Urothelium cell line (cell line): ENCODE results near the gene PSMB8.
"Not testable (repeated sequence)": the region's sequence is repeated elsewhere in the genome, so short reads cannot be mapped to it uniquely, and the experiment has no call there.

Experiments used
- DNase-seq: peaks from one replicate; pipeline ENCODE4 v3.0.0; 2011; ENCODE audit warnings: low spot score, mixed read lengths
- FAIRE-seq: peaks from 2 replicates; lab custom pipeline; 2011; peaks lifted over from hg19 to GRCh38; lab: Jason Lieb, UNC

Gene PSMB8

GRCh38 chr6:32838114-32838958 is 5.5 kb downstream of the PSMB8 start, which contains the start of gene TAP2:
TSS of gene TAP2 (minus strand) at chr6:32838739. CDS start at chr6:32838233, 506 bp downstream.
- DNase-seq (peak; percentile 95), FAIRE-seq (no peak)

- peak; percentile 27 for DNase-seq
- FAIRE-seq, result no peak
Observed at GRCh38 chr6:32837651-32838113, 6.2 kb downstream of the PSMB8 start.

- DNase-seq (no peak), FAIRE-seq (no peak)
Observed at GRCh38 chr6:32836873-32837272, 7.0 kb downstream of the PSMB8 start.

DNA sequence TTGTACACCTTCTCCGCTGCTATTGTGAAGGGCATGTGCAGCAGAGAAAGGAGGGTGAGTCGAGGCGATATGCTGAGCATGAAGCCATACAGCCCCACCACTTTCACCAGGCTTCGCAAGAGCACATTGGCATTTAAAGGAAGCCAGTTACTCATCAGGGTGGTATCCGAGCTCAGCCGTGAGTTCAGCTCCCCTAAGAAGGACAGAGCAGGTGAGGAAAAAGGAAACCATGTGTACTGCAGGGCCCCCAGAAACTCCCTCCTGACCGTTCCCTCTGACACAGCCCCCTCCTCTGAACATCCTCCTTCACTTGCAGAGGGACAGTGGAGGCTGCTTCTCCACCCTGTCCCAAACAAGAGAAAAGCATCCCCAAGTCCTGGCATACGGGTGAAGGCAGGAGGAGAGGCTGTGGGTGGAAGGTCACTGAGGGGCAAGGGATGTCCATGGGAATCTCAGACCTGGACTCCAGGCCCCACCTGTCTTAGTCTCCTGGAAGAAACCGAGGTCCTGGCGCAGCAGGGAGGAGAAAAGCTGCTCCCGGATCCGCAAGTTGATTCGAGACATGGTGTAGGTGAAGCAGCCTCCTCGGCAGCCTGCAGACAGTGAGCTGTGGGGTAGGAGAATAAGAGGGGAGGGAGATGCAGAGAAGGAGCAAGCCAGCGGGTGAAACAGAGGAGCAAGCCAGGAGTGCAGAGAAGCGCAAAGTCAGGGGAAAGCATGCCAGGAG is 8.5 kb downstream of the PSMB8 start:
- FAIRE-seq, result no peak
- DNase-seq, result no peak

- FAIRE-seq, result no peak
- no peak for DNase-seq
Observed at GRCh38 chr6:32833664-32834063, 10.2 kb downstream of the PSMB8 start.

- FAIRE-seq, result no peak
- DNase-seq, result no peak
Observed at GRCh38 chr6:32832535-32832934, 11.3 kb downstream of the PSMB8 start.

GRCh38 chr6:32830936-32831335 is 12.9 kb downstream of the PSMB8 start:
- no peak for FAIRE-seq

GRCh38 chr6:32830017-32830416 is 13.8 kb downstream of the PSMB8 start:
- FAIRE-seq (no peak), DNase-seq (no peak)

More at GRCh38 chr6:32830936-32831335, 12.9 kb downstream of the PSMB8 start:
- DNase-seq, result no peak

DNA sequence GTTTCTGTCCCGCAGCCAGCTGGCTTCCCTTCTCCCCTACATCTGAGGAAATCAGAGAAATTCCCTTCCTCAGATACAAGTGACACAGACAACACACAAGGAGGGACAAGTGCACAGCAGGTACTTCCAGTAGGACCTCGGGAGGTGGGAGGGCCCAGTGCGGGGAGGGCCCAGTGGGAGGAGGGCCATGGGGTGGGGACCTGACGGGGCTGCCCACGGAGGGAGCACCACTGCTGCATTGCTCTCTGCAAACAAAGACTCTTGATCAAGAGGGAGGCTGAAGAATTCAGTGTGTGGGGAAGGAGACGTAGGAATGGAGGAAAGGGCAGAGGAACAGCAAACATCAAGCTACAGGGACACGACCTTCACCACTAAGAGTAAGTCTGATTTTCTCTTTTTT is 14.4 kb downstream of the PSMB8 start:
- DNase-seq (no peak), FAIRE-seq (no peak)

- FAIRE-seq (no peak), DNase-seq (no peak)
Observed at GRCh38 chr6:32827025-32827424, 16.8 kb downstream of the PSMB8 start.

DNA sequence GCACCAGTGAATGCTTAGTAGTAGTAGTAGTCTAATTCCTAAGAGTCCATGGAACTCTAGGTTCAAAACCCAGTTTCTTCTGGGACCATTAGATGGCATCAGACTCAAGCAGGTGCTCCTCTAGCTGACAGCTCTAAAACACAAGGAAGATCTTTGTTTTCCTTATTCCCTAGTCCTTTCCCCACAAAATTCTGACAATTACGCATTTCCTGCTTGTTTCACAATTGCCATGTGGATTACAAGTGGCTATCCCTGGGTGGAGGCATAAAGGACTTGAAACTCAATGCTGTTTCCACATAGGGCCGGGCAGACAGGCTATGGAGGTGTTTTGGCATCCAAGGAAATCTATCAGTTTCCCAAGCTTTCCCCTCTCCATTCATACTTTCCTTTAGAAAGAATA is 17.9 kb downstream of the PSMB8 start:
- no peak for FAIRE-seq
- no peak for DNase-seq

DNA sequence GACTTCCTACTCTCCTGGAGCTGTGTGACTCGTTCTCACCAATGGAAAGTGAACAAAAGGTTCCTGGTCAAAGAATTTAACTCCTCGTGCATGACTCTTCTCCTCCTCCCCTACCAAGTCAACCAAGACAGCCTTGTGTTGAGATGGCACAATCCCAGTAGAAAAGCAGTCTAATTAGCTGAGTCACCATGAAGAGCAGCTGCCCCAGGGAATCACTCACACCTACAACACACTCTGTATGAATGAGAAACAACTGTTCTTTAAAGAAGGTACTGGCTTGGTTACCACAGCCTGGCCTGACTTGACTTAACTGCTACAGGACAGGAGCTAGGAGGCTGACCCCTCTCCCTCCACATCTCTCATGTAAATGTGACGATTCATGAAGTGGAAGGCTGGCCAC is 24.1 kb downstream of the PSMB8 start:
- DNase-seq (no peak), FAIRE-seq (no peak)

GRCh38 chr6:32818867-32819266 is 25.0 kb downstream of the PSMB8 start:
- no peak for FAIRE-seq
- no peak for DNase-seq

DNA sequence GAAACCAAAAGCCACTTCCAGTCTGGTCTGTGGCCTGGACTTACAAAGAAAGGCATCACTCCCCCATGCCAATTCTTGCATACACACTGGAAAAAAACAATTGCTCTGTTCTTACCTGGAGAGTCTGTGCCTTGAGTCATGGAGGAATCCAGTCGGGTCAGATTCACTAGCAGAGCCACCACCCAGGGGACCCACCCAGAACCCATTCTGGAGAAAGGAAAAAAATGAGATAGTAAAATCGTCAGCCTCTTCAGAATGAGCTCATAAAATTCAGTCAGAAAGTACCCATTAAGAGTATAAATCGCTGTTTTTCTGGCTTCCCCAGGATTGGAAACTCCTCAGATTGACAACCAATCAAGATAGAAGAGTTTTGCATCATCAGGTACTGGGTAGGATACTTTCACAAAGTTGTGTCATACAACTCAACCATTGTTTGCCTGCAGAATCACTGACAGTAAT is 27.1 kb downstream of the PSMB8 start, which contains the start of gene HLA-DOB:
Gene HLA-DOB, minus strand, starts transcription at position 257 of the 459 bp plus-strand sequence. Its CDS starts 51 bp downstream, at position 206.
- DNase-seq, result peak; percentile 35
- FAIRE-seq, result no peak

GRCh38 chr6:32815996-32816395 is 27.9 kb downstream of the PSMB8 start:
- no peak for DNase-seq
- no peak for FAIRE-seq

DNA sequence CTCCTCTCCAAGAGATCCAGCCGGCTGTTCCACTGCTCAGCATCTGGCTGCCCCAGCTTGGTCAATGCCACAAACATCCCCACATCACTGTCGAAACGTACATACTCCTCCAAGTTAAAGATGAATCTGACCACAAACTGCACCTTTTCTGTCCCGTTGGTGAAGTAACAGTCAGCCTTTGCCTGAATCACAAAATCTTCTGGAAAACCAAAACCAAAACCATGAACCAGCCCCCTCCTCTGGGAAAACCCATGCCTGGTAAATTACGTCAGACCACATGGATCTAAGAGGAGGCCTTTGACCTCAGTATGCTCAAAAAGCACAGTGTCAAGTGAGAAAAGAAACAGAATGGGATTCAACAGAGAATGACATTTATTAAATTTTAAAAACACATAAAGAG is 28.7 kb downstream of the PSMB8 start:
- DNase-seq, result no peak
- FAIRE-seq, result no peak

DNA sequence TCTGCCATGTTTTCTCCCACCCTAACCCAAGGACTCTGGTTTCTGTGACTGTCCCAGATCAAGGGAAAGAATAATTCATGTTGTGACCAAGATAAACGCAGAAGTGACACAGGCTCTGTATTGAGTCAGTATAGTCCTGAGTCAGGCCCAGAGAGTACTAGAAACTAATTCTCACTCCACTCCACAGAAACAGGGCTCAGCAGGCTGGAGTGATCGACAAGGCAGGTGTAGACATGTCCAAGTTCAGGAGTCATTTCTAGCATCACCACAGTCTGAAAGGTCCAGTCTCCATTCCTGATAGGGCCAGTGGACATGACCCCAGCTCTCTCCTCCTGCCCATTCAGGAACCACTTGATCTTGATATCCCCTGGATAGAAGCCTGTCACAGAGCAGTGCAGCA is 29.7 kb downstream of the PSMB8 start:
- FAIRE-seq, result no peak
- no peak for DNase-seq

DNA sequence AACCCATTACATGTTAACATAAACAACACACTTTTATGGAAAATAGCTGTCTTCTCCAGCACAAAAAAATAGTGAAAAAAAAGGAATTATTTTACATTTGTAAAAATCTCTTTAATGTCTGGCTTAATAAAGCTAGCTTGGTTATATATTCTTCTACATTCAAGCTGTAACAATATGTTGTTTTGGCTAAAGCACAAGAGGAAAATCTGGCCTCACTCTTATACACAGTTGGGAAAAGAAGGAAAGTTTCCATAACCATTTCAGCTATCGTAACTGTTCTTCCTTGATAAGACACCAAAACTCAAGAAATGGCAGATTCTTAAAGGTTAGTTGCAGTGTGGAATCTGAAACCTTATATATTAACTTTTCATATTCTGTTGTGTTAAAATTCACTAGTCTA is 34.7 kb downstream of the PSMB8 start:
- no peak for FAIRE-seq
- DNase-seq, result no peak

DNA sequence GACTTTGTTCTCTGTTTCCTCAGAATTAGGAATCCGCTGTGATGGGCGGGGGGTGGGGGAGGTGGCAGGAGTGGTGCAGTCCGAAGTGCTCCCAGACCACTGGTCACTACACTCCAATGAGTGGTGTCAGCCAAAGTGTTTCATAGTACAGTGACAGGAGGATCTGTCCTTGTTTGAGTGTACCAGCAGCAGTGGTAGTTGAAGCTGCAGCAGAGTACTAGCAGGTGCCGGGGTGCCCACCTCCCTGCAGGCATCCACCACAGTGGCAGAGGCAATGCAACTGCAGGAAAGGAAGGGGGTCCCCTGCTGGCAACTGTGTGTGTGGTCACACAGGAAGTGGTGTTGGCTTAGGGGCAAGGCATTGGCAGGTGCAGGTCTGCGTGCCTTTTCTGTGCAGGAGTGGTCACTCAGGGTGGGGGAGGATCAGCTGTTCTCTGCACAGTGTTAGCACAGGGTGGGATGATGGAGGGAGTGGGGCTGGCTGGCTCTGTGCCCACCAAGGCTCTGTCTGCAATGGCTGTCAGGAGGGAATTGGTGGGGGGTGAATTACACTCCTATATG is 36.7 kb downstream of the PSMB8 start:
- FAIRE-seq, result no peak
- no peak for DNase-seq

DNA sequence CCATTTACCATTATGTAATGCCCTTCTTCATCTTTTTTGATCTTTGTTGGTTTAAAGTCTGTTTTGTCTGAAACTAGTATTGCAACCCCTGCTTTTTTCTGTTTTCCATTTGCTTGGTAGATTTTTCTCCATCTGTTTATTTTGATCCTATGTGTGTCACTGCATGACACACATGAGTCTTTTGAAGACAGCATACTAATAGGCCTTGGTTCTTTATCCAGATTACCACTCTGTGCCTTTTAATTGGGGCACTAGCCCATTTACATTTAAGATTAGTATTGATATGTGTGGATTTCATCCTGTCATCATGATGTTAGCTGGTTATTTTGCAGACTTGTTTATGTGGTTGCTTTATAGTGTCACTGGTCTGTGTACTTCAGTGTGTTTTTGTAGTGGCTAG is 38.4 kb downstream of the PSMB8 start:
- DNase-seq, FAIRE-seq: not testable (repeated sequence)

GRCh38 chr6:32803416-32803815 is 40.4 kb downstream of the PSMB8 start:
- no peak for DNase-seq
- no peak for FAIRE-seq
